ENCODE measurements around the gene NACC1. TPM values are rescaled to one million over a fixed set of nuclear protein-coding genes. Genes with fewer than 3 reads are reported as not detected.

NACC1 gene
- total RNA-seq, 1 donor from 2014 or later: 34.7 TPM

DNA sequence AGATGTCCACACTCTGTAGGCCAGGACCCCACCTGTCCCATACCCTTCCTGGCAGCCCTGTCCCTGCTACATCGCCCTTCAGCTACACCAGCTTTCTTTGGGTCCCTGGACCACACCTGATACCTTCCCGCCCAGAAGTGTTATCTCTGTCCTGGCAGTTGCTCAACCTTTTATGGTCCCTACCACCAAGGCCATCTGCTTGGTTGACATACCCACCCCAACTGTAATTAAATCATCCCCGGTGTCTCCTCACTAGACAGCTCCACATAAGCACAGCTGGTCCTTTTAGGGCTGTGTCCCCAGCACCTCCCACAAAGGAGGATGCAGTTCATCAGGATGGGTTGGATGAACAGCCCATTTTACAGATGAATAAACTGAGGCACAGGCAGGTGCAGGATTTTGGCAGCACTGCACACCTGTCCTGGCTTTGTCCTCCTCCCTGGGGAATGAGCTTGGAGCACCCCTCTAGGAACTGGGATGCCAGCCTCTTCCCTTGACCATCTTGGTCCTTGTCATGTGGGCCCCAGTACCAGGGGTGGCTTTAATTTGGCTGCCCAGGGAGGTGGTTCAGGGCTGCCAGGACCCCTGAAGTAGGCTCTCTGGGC, 12.9 kb downstream of the NACC1 start:
- Histone ChIP-seq H3K4me1 (no peaks in the 10 kb centered on the region), H3K9ac (no peak overlapping the region), H3K36me3 (no peaks in the 10 kb centered on the region), H3K4me3 (no peak overlapping the region), H3F3A (ENCODE audit: low read depth) (no peaks in the 10 kb centered on the region), H4K20me1 (ENCODE audit: low read depth) (peaks cover 99% of the 10 kb centered on the region), H3K79me2 (ENCODE audit: low read depth) (peaks cover 92% of the 10 kb centered on the region), H3K27ac (no peak overlapping the region), H3K27me3 (no peaks in the 10 kb centered on the region), H3K9me3 (ENCODE audit: low read depth) (no peaks in the 10 kb centered on the region), H2AFZ (replicated peaks) (no peak overlapping the region), H3K4me2 (no peak overlapping the region)
- Mint-ChIP-seq H3K27ac (no peak overlapping the region), H3K27me3 (ENCODE audit: insufficient read depth, low read depth) (no peaks in the 10 kb centered on the region), H3K4me3 (no peak overlapping the region), H3K4me1 (peaks cover 16% of the 10 kb centered on the region), H3K9me3 (no peaks in the 10 kb centered on the region), H3K36me3 (peaks cover 6% of the 10 kb centered on the region)
- DNase-seq (ENCODE audit: low spot score): no peak
- TF ChIP-seq, protein P1, sequence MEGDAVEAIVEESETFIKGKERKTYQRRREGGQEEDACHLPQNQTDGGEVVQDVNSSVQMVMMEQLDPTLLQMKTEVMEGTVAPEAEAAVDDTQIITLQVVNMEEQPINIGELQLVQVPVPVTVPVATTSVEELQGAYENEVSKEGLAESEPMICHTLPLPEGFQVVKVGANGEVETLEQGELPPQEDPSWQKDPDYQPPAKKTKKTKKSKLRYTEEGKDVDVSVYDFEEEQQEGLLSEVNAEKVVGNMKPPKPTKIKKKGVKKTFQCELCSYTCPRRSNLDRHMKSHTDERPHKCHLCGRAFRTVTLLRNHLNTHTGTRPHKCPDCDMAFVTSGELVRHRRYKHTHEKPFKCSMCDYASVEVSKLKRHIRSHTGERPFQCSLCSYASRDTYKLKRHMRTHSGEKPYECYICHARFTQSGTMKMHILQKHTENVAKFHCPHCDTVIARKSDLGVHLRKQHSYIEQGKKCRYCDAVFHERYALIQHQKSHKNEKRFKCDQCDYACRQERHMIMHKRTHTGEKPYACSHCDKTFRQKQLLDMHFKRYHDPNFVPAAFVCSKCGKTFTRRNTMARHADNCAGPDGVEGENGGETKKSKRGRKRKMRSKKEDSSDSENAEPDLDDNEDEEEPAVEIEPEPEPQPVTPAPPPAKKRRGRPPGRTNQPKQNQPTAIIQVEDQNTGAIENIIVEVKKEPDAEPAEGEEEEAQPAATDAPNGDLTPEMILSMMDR (IDR thresholded peaks at IDR 0.05): no peak
- TF ChIP-seq EZH2 (IDR thresholded peaks at IDR 0.05) (no peak), EZH2phosphoT487 (IDR thresholded peaks at IDR 0.05) (no peak)

DNA sequence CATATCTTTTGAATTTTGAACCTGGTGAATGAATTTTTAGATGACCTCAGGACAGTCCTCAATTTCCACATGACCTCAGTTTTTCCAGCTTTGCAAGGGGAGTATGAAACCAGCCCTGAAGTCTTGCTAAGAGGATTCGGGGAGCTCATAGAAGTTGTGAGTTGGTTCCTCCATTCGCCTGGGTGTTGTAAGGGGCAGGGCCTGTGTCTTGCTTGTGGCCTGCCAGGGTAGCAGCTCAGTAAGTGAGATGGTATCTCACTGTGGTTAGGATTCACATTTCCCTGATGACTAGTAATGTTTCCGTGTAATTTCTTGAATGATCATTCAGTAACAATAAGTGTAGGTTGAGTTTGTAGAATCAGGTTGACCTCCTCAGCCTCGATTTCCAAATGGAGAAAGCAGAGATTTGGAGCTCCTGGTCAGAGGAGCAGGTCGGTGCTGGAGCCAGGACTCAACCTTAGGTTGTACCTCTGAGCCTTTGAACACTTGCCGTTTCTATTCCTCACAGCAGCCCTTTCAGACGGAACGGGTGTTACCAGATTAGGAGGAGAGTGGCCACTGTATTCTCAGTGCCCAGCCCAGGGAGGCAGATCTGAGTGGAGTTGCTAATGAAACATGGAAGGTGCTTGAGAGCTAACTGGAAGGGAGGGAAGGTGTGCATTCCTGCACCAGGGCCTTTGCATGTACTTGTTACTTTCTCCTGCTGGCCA, 14.6 kb downstream of the NACC1 start:
- Histone ChIP-seq H3K27me3 (no peaks in the 10 kb centered on the region), H3K4me2 (no peak overlapping the region), H4K20me1 (ENCODE audit: low read depth) (peaks cover 96% of the 10 kb centered on the region), H3K79me2 (ENCODE audit: low read depth) (peaks cover 75% of the 10 kb centered on the region), H3K36me3 (no peaks in the 10 kb centered on the region), H2AFZ (replicated peaks) (no peak overlapping the region), H3K9me3 (ENCODE audit: low read depth) (no peaks in the 10 kb centered on the region), H3K4me3 (no peak overlapping the region), H3K4me1 (no peaks in the 10 kb centered on the region), H3F3A (ENCODE audit: low read depth) (no peaks in the 10 kb centered on the region), H3K27ac (no peak overlapping the region), H3K9ac (no peak overlapping the region)
- peaks cover 12% of the 10 kb centered on the region for H3K36me3 Mint-ChIP-seq
- H3K27me3 Mint-ChIP-seq (ENCODE audit: insufficient read depth, low read depth): peaks cover 3% of the 10 kb centered on the region
- H3K9me3 Mint-ChIP-seq: no peaks in the 10 kb centered on the region
- H3K4me1 Mint-ChIP-seq: peaks cover 13% of the 10 kb centered on the region
- DNase-seq (ENCODE audit: low spot score): no peak
- H3K4me3 Mint-ChIP-seq: no peak overlapping the region
- H3K27ac Mint-ChIP-seq: no peak overlapping the region
- TF ChIP-seq, protein P1 (IDR thresholded peaks at IDR 0.05): no peak
- TF ChIP-seq EZH2phosphoT487 (IDR thresholded peaks at IDR 0.05) (no peak), EZH2 (IDR thresholded peaks at IDR 0.05) (no peak)

DNA sequence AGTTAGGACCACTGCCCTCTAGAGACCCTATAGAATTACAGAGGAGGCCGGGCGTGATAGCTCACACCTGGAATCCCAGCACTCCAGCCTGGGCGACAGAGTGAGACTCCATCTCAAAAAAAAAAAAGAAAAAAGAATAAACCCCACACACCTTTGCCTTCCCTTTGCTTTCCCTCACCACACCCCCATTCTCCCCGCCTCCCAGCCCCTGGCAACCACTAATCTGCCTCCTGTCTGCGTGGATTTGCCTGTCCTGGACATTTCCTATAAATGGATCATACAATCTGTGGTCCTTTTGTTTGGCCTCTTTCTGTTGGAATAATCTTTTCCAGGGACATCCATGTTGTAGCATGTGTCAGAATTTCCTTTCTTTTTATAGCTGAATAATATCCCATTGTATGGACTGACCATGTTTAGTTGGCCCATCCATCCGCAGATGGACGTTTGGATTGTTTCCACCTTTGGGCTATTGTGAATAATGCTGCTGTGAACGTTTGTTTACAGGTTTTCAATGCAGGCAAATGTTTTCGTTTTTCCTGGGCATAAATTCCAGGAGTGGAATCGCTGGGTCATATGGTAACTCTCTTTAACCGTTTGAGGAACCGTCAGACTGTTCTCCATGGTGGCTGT, 15.3 kb downstream of the NACC1 start:
- peaks cover 6% of the 10 kb centered on the region for H3K4me1 Mint-ChIP-seq
- no peak overlapping the region for H3K9ac ChIP-seq

More for the DNA sequence above, 15.3 kb downstream of the NACC1 start:
- no peak overlapping the region for H3K4me2 ChIP-seq
- no peaks in the 10 kb centered on the region for H3K9me3 ChIP-seq (ENCODE audit: low read depth)
- no peaks in the 10 kb centered on the region for H3K4me1 ChIP-seq
- Mint-ChIP-seq H3K27me3 (ENCODE audit: insufficient read depth, low read depth) (peaks cover 5% of the 10 kb centered on the region), H3K4me3 (no peak overlapping the region), H3K36me3 (peaks cover 9% of the 10 kb centered on the region), H3K9me3 (no peaks in the 10 kb centered on the region), H3K27ac (no peak overlapping the region)
- H3F3A ChIP-seq (ENCODE audit: low read depth): no peaks in the 10 kb centered on the region
- H3K4me3 ChIP-seq: no peak overlapping the region
- peaks cover 68% of the 10 kb centered on the region for H3K79me2 ChIP-seq (ENCODE audit: low read depth)
- H3K27me3 ChIP-seq: no peaks in the 10 kb centered on the region
- H2AFZ ChIP-seq (replicated peaks): no peak overlapping the region
- no peak for DNase-seq (ENCODE audit: low spot score)
- no peaks in the 10 kb centered on the region for H3K36me3 ChIP-seq
- peaks cover 90% of the 10 kb centered on the region for H4K20me1 ChIP-seq (ENCODE audit: low read depth)
- TF ChIP-seq EZH2phosphoT487 (IDR thresholded peaks at IDR 0.05) (no peak), EZH2 (IDR thresholded peaks at IDR 0.05) (no peak)
- TF ChIP-seq, protein P1 (IDR thresholded peaks at IDR 0.05): no peak
- H3K27ac ChIP-seq: no peak overlapping the region

Data from neural progenitor cell (in vitro differentiated cells).